Right kidney (tissue), 9 donors: ENCODE results near the gene XRCC3.
A peak's percentile ranks its signal among the peaks of the same experiment; 100 is the strongest.

Experiments
- DNase-seq: peaks from one replicate; pipeline ENCODE4 v3.0.0-alpha.2; 2016
- long read RNA-seq, 8 donors: transcript quantifications; one replicate each; lab custom pipeline, GENCODE V29; 2026

Gene XRCC3
- long read RNA-seq, donor 1, partial matches to known transcripts: 0 of 1 reads
- long read RNA-seq, donor 1, other reads (novel, unspliced or antisense): 0 of 1 reads
- long read RNA-seq, donor 2, partial matches to known transcripts: 0 of 1 reads
- long read RNA-seq, donor 2, other reads (novel, unspliced or antisense): 0 of 1 reads
- long read RNA-seq, donor 3, partial matches to known transcripts: 43 of 63 reads
- long read RNA-seq, donor 3, other reads (novel, unspliced or antisense): 20 of 63 reads
- long read RNA-seq, donor 4: 0 reads
- long read RNA-seq, donor 5, partial matches to known transcripts: 5 of 43 reads
- long read RNA-seq, donor 5, other reads (novel, unspliced or antisense): 36 of 43 reads
- long read RNA-seq, donor 6: 0 reads
- long read RNA-seq, donor 7: 0 reads
- long read RNA-seq, donor 8: 0 reads

GRCh38 chr14:103715052-103716000 lies at the start of gene XRCC3, which contains the start of gene ZFYVE21:
TSS of gene XRCC3 (minus strand) at chr14:103715451. CDS start at chr14:103711087, 4,364 bp downstream.
TSS of gene ZFYVE21 (plus strand) at chr14:103715810. CDS start at chr14:103715842, 32 bp downstream.
- peak; percentile 94 for DNase-seq

GRCh38 chr14:103763730-103764488 lies 48.7 kb upstream of the XRCC3 start:
- DNase-seq: no peak

GRCh38 chr14:103762541-103762940 lies 47.3 kb upstream of the XRCC3 start:
- no peak for DNase-seq

- DNase-seq: no peak
Measured at GRCh38 chr14:103762036-103762435, 46.8 kb upstream of the XRCC3 start.

GRCh38 chr14:103758059-103758776 lies 43.0 kb upstream of the XRCC3 start:
- DNase-seq: no peak

GRCh38 chr14:103755060-103755459 lies 39.8 kb upstream of the XRCC3 start:
- DNase-seq: no peak

GRCh38 chr14:103753774-103754173 lies 38.5 kb upstream of the XRCC3 start:
- DNase-seq: no peak

GRCh38 chr14:103749860-103750259 lies 34.6 kb upstream of the XRCC3 start:
- no peak for DNase-seq

- no peak for DNase-seq
Measured at GRCh38 chr14:103749452-103749851, 34.2 kb upstream of the XRCC3 start.

GRCh38 chr14:103748534-103748857 lies 33.2 kb upstream of the XRCC3 start:
- DNase-seq: no peak

GRCh38 chr14:103746701-103747100 lies 31.4 kb upstream of the XRCC3 start:
- DNase-seq: no peak

- DNase-seq: no peak
Measured at GRCh38 chr14:103745424-103745823, 30.2 kb upstream of the XRCC3 start.

- no peak for DNase-seq
Measured at GRCh38 chr14:103744621-103745395, 29.6 kb upstream of the XRCC3 start.

GRCh38 chr14:103743691-103744090 lies 28.4 kb upstream of the XRCC3 start:
- DNase-seq: no peak

GRCh38 chr14:103742499-103743255 lies 27.4 kb upstream of the XRCC3 start:
- DNase-seq: no peak

- DNase-seq: no peak
Measured at GRCh38 chr14:103741876-103742275, 26.6 kb upstream of the XRCC3 start.

GRCh38 chr14:103740991-103741689 lies 25.9 kb upstream of the XRCC3 start:
- no peak for DNase-seq

GRCh38 chr14:103739793-103740501 lies 24.7 kb upstream of the XRCC3 start:
- DNase-seq: no peak

- no peak for DNase-seq
Measured at GRCh38 chr14:103739466-103739792, 24.2 kb upstream of the XRCC3 start.
